HG03575 (cell line): ENCODE results near the gene FAM118A.
"Not testable (repeated sequence)": the region's sequence is repeated elsewhere in the genome, so short reads cannot be mapped to it uniquely, and the experiment has no call there.

ENCODE experiments used
- ATAC-seq: cut with Tn5 transposase; IDR thresholded peaks from one replicate; pipeline ENCODE4 v1.9.1; 2021; ENCODE audit not compliant: unreplicated experiment, insufficient number of reproducible peaks, low FRiP score; ENCODE audit errors: extremely low read depth

FAM118A gene

DNA sequence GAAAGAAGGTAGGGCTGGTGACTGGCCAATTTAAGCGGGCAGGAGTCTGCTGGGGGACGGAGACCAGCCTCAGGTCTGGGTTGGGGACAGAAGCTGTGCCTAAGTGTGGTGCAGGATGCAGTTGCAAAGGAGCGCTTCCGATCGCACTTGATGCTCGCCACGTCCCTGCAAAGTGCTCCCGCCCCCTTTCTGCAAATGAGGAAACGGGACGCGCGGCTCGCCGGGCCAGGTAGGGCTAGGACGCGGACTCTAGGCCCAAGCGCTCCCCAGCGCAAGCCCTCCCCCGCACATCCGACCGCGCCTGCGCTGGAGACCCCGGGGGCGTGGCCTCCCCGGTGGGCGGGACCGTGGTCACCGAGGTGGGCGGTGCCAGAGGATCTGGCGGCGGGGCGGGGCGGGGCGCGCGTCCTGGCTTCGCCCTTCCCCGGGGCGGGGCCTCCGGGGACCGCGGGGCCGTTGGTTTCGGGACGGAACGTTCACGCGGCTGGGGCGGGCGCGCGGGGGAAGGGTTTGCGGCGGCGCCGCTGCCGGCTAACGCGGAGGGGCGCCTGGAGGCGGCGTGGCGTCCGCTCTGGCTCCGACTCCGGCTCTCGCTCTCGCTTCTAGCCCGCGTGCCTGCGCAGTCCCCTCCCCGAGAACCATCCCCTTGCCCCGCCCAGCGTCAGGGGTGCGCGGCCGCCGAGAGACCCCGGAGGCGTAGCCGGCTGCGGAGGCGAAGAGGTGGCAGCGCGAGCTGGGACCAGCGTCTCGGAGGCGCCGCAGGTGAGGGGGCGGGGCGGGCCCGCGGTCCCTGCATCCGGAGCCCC lies at the start of gene FAM118A:
Gene FAM118A, plus strand, starts transcription at position 513 of the 806 bp plus-strand sequence. CDS start 12,446 bp downstream, outside the sequence.
- no peak for ATAC-seq

DNA sequence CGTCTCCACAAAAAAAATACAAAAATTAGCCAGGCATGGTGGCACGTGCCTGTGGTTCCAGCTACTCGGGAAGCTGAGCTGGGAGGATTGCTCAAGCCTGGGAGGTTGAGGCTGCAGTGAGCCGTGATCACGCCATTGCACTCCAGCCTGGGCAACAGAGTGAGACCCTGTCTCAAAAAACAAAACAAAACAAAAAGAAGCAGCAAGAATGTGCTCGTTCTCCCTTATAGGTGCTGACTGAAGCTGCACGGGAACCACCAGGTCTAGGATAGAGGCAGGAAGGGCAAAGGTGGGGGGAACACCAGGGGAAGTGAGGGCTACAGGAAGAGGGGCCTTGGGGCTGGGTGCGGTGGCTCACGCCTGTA lies 49.4 kb upstream of the FAM118A start:
- not testable (repeated sequence) for ATAC-seq

DNA sequence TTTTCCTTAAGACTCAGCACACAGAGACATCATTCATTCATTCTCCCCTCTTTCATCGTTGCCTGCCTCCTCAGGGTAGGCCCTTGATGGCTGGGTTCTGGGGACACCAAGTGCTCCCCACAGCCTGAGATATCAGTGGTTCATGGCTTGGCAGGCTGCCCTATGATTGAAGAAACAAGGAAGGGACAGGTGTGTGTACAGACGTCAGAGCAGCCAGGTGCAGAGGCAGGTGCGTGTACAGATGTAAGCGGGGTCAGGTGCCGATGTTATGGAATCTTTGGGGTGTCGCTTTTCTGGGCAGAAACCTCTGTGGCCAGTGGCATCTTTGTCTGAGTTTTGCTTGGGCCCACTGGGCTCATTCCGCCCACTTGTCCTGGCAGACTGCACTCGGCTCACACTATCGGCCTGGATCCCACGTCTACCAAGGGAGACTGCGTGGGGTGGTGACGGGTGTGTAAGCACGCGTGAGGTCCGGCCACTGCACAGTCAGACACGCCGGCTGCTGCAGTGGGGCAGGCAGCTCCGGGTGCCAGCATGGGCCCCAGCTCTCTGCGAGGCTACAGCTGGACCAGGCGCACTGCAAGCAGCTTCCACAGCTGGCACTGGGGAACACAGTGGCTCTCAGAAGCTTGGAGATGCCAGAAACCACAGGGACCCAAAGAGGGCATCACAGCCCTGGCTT lies 48.2 kb upstream of the FAM118A start:
- no peak for ATAC-seq

DNA sequence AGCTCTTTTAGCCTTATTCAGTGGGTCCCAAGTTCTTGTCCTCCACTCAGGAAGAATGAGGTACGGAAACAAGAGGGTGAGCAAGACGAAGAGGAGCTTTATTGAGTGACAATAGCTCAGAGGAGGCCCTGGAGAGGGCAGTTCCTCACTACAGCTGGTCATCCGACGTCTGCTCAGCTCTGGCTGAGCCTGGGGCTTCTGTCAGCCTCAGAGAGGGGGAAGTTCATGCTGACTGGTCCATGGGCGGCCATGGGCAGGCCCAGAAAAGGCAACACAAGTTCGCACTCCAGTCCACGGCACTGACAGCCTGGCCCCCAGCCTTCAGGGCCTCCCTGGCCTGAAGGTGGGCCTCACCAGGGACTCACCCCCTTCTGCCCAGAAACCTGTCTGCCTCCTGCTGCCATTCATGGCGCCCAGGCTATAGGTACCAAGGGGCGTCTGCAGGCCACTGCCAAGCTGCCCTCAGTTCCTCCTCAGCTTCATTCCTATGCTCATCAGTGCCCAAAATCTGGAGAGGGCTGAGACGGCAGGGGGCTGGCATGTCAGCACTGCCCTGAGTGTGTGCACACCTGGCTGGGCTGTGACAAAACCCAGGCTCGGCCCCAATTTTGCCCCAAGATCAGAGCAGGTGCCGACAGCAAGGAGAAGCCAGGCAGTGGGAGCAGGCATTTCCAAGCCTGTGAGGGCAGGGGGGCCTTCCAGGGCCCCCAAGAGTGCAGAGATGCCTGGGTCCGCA lies 47.4 kb upstream of the FAM118A start:
- ATAC-seq, result no peak

DNA sequence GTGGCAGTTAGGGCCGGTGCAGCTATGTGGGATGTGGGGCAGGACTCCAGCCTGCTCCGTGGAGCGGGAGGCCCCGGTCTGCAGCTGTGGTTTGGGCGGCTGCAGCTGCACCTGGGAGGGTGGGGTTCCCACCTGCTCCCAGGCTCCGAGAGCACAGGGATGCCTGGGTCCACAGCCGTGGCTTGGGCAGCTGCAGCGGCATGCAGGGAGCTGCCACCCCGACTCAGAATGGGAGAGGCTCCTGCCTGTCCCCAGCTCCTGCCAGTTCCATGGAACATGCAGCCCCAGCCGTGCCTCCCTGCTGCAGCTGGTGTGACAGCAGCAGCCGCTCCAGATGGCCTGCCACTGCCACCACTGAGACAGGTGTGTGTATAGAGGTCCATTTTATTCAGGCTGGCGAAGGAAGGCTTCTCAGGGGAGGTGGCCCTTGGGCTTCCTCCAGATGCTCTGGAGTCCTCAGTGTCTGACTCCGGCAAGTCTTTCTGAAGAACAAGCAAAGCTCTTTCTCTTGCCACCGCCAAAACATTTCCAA lies 46.7 kb upstream of the FAM118A start:
- ATAC-seq, result no peak

DNA sequence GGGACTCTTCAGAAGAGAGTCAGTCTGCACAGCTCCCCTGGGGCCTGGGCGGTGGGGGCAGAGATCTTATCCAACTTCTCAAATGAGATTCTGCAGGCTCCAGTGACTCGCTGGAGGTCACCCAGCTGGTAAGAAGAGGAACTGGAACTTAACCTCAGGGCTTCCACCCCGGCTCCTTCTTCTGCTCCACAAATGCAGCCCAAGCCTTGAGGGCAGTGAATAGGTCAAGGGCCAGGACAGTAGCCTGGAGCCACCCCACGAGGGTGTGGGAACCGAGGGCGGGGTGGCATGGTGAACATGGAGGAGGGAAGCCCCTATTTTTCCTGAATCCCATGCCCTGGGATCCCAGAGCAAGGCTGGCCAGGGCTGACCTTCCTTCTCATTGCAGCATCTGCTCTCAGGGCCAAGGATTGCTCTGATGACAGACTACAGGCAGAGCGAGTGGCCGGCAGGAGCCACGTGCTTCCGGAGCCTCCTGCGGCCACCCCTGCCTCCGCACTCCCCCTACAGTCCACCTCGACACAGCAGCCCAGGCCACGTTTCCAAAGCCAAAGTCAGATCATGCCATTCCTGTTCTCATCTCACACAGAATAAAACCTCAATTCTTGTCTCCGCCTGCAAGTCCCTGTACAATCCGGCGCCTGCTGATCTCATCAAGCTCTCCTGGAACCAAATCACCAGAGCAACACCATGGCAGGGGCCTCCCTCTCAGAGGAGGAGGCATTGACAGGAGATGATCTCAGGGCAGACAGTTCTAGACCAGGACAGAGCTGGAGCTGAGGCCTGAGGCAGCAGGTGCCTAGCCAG lies 46.1 kb upstream of the FAM118A start:
- no peak for ATAC-seq

DNA sequence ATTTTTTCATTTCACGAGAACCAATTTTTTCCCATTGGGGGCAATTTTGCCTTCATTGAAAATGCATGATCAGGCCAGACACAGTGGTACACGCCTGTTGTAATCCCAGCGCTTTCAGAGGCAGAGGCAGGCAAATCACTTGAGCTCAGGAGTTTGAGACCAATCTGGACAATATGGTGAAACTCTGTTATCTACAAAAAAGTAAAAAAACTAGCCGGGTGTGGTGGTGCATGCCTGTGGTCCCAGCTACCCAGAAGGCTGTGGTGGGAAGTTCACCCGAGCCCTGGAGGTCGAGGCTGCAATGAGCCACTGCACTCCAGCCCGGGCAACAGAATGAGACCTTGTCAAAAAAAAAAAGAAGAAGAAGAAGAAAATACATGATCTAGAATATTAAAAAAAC lies 44.2 kb upstream of the FAM118A start:
- no peak for ATAC-seq

DNA sequence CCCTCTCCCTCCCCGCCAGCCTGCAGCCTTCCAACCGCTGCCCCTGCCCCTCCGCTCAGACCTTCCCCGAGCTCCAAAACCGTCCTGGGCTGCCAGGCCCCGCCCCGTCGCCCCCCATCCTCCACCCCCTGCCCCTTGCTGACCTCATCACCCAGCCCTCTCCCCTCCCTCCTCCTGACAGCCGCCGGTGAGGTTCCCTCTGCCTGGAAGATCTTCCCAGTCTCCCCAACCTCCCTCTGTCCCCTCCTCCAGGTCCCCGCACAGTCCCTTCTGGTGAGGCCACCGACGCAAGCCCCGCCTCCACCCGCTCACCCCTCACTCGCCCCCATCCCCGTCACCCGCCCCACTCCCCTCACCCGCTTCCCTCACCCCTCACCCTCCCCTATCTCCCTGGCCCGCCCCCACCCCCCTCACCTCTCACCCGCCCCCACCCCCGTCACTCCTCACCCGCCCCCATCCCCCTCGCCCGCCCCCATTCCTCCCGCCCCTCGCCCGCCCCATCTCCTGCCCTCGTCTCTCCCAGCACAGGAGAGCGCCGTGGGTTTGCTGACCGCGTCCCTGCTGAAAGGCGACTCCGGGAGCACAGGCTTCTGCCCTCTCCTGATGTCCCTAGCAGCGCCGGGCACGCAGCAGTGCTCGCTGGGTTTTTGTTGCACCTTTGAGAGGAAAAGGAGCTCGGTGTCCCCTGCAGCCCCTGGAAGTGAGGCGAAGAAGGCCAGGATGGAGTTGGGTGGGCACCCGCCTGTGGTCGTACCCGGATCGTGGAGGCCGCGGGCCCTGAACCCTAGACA lies 41.4 kb upstream of the FAM118A start:
- no peak for ATAC-seq

DNA sequence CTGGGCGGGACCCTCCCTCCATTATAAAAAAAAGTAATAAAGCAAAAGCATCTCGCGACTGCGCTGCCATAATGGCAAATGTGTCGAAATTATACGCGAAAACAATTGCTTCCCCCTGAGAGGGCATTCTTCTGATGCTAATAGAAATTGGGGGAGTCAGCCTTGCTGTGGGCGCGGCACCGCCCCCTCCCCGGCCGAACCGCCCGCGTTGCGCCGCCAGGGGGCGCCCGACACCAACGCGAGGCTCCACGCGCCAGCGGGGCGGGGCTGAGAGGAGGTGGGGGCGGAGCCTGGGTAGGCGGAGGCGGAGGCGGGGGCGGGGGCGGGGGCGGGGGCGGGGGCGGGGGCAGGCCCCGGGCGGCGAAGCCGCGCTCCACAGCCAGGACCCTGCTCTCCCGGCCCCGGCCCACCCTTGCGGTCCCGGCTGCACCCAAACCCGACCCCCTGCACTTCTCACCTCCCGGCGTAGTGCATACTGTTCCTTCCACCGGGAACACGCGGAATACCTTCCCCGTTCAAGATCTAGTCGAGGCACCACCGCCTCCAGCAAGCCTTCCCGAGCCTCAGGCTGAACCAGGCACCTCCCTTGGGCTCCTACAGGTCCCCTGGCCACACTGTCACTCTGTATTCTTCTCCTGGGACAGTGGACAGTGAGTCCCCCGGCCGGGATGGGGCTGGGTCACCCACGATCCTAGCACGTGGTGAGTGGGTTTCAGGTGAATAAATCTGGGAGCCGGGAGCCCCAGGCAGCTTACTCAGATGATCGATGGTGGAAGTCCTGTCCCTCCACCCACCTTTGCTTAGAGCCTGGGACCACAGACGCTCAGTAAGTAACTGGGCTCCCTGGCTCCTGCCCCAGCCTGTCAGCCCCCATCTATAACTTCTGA lies 40.5 kb upstream of the FAM118A start:
- ATAC-seq, result no peak

DNA sequence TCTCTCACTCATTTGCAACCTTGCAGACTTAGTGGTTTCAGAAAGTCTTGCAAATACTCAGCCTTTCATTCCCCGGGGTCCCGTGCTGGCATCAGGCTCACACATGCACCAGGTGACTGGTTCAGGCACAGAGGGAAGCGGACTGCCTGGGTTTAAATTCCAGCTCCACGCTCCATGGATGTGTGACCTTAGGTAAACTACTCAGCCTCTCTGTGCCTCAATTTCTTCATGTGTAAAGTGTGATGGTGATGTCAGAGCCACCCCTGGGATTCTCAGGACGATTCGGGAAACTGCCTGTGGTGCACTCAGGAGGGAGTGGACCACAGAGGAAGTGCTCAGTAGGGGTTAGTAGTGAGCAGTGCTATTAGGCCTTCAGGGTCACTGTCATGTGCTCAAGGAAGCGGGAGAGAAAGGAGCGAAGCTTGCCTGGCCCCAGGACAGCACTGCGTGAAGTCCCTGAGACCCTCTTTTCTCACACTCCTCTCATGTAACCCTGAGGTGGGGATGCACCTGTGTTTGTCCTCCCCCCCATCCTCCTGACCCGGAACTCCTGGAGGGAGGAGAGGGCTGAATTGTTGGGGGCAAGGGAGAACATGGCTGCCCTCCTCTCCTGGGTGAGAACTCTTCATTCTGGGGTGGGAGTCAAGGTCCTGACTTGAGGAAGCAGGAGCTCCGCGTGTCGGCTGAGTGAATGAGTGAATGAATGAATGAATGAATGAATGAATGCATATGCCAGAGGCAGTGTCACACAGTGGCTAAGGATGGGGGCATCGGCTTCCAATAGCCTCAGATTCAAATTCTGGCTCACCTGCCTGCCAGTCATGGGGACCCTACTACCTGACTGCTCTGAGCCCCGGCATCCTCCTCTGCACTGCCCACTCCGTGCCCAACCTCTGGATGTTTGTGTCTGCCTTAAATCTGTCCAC lies 39.4 kb upstream of the FAM118A start:
- no peak for ATAC-seq

DNA sequence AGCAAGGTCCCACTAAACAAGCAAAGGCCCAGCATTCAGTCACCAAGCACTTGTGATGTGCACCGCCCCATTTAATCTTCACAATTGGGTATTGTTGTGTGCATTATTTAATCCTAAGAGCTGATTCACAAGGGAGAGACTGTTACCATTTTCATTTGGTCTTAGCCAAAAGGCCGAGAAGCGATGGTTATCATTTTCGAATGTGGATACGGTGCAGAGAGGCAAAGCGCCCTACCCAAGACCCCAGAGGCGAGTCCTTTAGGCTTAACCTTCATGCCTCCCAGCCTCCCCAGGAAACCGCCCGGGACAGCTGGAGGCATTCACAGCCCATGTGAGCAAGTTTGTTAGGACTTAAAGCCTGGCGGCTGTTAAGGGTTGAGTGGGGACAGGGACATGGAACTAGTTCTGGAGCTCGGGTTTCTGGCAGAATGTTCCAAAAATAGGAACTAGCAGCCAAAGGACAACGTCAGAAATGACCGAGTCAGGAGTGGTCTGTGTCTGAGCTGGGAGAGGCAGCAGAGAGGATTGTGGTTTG lies 38.0 kb upstream of the FAM118A start:
- ATAC-seq, result no peak

DNA sequence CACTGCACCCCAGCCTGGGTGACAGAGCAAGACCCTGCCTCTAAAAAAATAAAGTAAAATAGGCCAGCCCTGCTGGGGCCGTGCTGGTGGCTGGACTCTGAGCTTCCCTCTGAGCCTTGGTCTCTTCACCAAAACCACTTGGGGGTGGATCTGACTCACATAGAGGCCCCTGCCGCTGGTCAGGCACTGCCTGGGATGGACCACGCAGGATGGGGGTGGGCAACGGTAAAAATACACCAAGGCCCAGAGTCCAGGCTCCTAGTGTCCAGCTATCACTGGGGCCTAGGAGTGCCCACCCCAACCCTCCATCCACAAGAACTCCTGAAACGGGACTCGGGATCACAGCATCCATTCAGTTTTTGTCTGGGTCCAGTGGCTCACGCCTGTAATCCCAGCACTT lies 37.2 kb upstream of the FAM118A start:
- no peak for ATAC-seq

DNA sequence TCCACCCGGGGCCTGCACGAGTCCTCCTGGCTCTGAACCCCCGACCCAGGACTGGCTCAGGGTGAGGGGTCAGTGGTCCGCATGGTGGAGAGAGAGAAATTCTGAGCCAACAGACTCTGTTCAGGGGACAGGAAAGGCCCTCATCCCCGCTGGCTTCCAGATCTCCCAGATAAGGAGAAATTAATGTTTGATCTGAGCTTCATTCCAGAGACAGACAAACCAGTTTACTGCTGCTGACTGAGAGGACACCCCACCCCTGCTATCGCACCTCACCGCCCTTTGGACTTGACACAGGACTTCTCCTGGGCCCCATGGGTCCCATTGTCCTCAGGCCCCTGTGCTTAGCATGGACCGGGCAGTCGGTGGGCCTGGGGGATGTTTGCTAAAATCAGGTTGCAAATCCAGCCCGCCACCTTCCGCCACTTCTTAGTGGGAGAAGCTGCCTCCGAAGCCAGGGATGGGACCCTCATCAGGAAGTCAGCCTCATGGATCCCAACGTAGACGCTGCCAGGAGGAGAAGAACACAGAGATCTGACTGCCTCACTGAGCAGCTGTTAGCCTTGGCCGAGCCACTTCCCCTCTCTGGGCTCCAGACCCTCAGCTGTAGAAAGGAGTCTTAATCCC lies 36.2 kb upstream of the FAM118A start:
- ATAC-seq, result no peak

DNA sequence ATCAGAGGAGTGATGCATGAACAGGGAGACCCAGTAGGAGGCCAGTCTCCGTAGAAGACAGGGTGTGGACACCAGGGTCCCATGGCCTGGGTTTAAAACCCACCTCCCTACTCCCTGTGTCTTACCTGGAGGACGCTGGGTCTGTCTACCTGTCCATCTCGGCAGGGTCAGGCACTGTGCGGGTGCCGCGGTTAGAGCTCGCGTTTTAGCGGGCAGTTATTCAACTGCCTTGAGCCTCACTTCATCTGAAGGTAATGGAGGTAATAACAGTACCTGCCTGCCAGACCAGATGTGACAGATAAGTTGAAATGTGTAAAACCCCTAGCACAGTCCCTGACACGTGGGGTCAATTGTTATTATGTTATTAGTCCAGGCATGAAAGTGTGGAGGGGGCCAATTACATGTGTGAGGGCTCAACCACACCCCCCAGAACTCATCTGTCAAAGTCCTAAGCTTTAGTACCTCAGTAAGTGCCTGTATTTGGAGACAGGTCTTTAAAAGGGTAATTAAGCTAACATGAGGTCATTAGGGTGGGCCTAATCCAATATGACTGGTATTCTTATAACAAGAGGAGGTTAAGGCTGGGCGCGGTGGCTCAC lies 33.1 kb upstream of the FAM118A start:
- ATAC-seq, result no peak

DNA sequence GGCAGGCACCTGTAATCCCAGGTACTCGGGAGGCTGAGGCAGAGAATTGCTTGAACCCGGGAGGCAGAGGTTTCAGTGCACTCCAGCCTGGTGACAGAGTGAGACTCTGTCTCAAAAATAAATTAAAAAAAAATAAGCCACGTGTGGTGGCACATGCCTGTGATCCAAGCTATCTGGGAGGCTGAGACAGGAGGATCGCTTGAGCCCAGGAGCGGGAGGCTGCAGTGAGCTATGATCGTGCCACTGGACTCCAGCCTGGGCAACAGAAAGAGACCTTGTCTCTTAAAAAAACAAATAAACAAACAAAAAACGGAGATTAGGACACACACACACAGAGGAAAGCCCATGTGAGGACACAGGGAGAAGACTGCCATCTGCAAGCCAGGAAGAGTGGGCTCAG lies 32.0 kb upstream of the FAM118A start:
- ATAC-seq, result not testable (repeated sequence)
